GM23338 (cell line): ENCODE measurements around the gene CERS5. TPM values are rescaled to one million over a fixed set of nuclear protein-coding genes. Genes with fewer than 3 reads are reported as not detected.

Experiments
- ATAC-seq: fragments of 200-7000 bp; cut with Tn5 transposase; 3 replicates; pipeline ENCODE4 v1.9.1; 2020
- DNase-seq: peaks from one replicate; pipeline ENCODE4 v3.0.0-alpha.2; 2015; ENCODE audit warnings: low spot score
- H2AFZ ChIP-seq: fragments of 200-600 bp; sonication (generic); 2 replicates; pipeline ENCODE4 v1.8.0; 2016; ENCODE audit warnings: antibody characterized with exemption, mild to moderate bottlenecking, moderate library complexity
- H3F3A ChIP-seq: fragments of 200-600 bp; sonication (generic); replicated peaks from 2 replicates; pipeline ENCODE4 v1.8.0; 2017; ENCODE audit warnings: antibody characterized with exemption, mixed run types, low read depth
- H3K27ac ChIP-seq: fragments of 200-600 bp; sonication (generic); 2 replicates; pipeline ENCODE4 v1.6.1; 2016; ENCODE audit warnings: low read depth
- H3K27me3 ChIP-seq: fragments of 200-600 bp; sonication (generic); 2 replicates; pipeline ENCODE4 v1.8.0; 2016; ENCODE audit warnings: mild to moderate bottlenecking, mixed run types, moderate library complexity; ENCODE audit not compliant: insufficient read depth
- H3K36me3 ChIP-seq: fragments of 200-600 bp; sonication (generic); 2 replicates; pipeline ENCODE4 v1.8.0; 2016; ENCODE audit warnings: mild to moderate bottlenecking; ENCODE audit not compliant: insufficient read depth
- H3K4me1 ChIP-seq: fragments of 200-600 bp; sonication (generic); 2 replicates; pipeline ENCODE4 v1.8.0; 2016; ENCODE audit warnings: mild to moderate bottlenecking, moderate library complexity; ENCODE audit not compliant: insufficient read depth
- H3K4me2 ChIP-seq: fragments of 200-600 bp; sonication (generic); 2 replicates; pipeline ENCODE4 v1.7.1; 2017; ENCODE audit warnings: mixed run types
- H3K4me3 ChIP-seq: fragments of 200-600 bp; sonication (generic); 2 replicates; pipeline ENCODE4 v1.6.1; 2016; ENCODE audit warnings: mixed run types
- H3K79me2 ChIP-seq: fragments of 200-600 bp; sonication (generic); replicated peaks from 2 replicates; pipeline ENCODE4 v1.8.0; 2017; ENCODE audit warnings: mild to moderate bottlenecking; ENCODE audit not compliant: insufficient read depth
- H3K9me2 ChIP-seq: fragments of 200-600 bp; sonication (generic); 2 replicates; pipeline ENCODE4 v1.8.0; 2017; ENCODE audit not compliant: insufficient read depth
- H4K20me1 ChIP-seq: fragments of 200-600 bp; sonication (generic); replicated peaks from 2 replicates; pipeline ENCODE4 v1.8.0; 2017; ENCODE audit warnings: mild to moderate bottlenecking; ENCODE audit not compliant: insufficient read depth
- H3K27ac Mint-ChIP-seq: 2 replicates; pipeline ENCODE4 v1.8.0; 2020; ENCODE audit warnings: inconsistent platforms, mild to moderate bottlenecking, moderate library complexity, mixed read lengths
- H3K27me3 Mint-ChIP-seq: 3 replicates; pipeline ENCODE4 v1.8.0; 2022; ENCODE audit warnings: low read depth, mild to moderate bottlenecking, moderate library complexity, mixed read lengths, inconsistent platforms; ENCODE audit not compliant: insufficient read depth, poor library complexity
- H3K36me3 Mint-ChIP-seq: 3 replicates; pipeline ENCODE4 v1.8.0; 2021; ENCODE audit warnings: low read depth, mild to moderate bottlenecking, inconsistent platforms, moderate library complexity, mixed read lengths
- H3K4me1 Mint-ChIP-seq: 3 replicates; pipeline ENCODE4 v1.8.0; 2020; ENCODE audit warnings: mild to moderate bottlenecking, inconsistent platforms, mixed read lengths
- H3K4me3 Mint-ChIP-seq: 3 replicates; pipeline ENCODE4 v1.8.0; 2021; ENCODE audit warnings: moderate library complexity, mild to moderate bottlenecking, inconsistent platforms, mixed read lengths
- H3K9me3 Mint-ChIP-seq: 3 replicates; pipeline ENCODE4 v1.8.0; 2020; ENCODE audit warnings: moderate library complexity, mild to moderate bottlenecking, inconsistent platforms, mixed read lengths
- CREB1 ChIP-seq: fragments of 250-450 bp; sonication (Bioruptor Pico); IDR thresholded peaks from 2 replicates; pipeline ENCODE4 v1.5.0; 2020; ENCODE audit warnings: low read depth, mild to moderate bottlenecking, moderate library complexity
- CTCF ChIP-seq, 2 experiments: fragments of 200-600 bp in 1 of 2; sonication (generic) in 1 of 2; conservative IDR thresholded peaks; 2 replicates each; pipeline versions ENCODE4 v1.5.1 to v1.6.1; 2016 to 2017; ENCODE audit warnings: antibody characterized with exemption in 2 of 2, low read depth in 2 of 2, mild to moderate bottlenecking in 2 of 2, moderate library complexity in 1 of 2
- EZH2 ChIP-seq: fragments of 200-600 bp; sonication (generic); IDR thresholded peaks from one replicate; pipeline ENCODE4 v1.8.0; 2017; ENCODE audit warnings: antibody characterized with exemption, mild to moderate bottlenecking, low read depth; ENCODE audit not compliant: unreplicated experiment
- EZH2phosphoT487 ChIP-seq: fragments of 200-600 bp; sonication (generic); IDR thresholded peaks from one replicate; pipeline ENCODE4 v1.8.1; 2018; ENCODE audit warnings: antibody characterized with exemption; ENCODE audit not compliant: unreplicated experiment
- JUNB ChIP-seq: IDR thresholded peaks from one replicate; pipeline ENCODE4 v1.6.1; 2016; ENCODE audit warnings: antibody characterized with exemption; ENCODE audit not compliant: unreplicated experiment
- NANOG ChIP-seq: IDR thresholded peaks from 2 replicates; pipeline ENCODE4 v1.6.1; 2016; ENCODE audit warnings: antibody characterized with exemption, borderline replicate concordance
- POLR2AphosphoS5 ChIP-seq: IDR thresholded peaks from 2 replicates; pipeline ENCODE4 v1.6.1; 2016; ENCODE audit warnings: antibody characterized with exemption, low read depth
- REST ChIP-seq: IDR thresholded peaks from one replicate; pipeline ENCODE4 v1.6.1; 2018; ENCODE audit warnings: antibody characterized with exemption; ENCODE audit not compliant: unreplicated experiment
- STAT1 ChIP-seq: IDR thresholded peaks from one replicate; pipeline ENCODE4 v1.6.1; 2016; ENCODE audit warnings: antibody characterized with exemption; ENCODE audit not compliant: unreplicated experiment
- ZNF114 ChIP-seq: fragments of 250-450 bp; sonication (Bioruptor Pico); IDR thresholded peaks from 2 replicates; pipeline ENCODE4 v1.5.0; 2020; ENCODE audit warnings: mild to moderate bottlenecking, moderate library complexity
- ZNF331 ChIP-seq: fragments of 250-450 bp; sonication (Bioruptor Pico); IDR thresholded peaks from 2 replicates; pipeline ENCODE4 v1.5.0; 2020; ENCODE audit warnings: low read depth, mild to moderate bottlenecking, moderate library complexity
- ZNF462 ChIP-seq: fragments of 250-450 bp; sonication (Bioruptor Pico); IDR thresholded peaks from 2 replicates; pipeline ENCODE4 v1.5.0; 2020; ENCODE audit warnings: mild to moderate bottlenecking, moderate library complexity
- polyA plus RNA-seq: library from polyadenylated mRNA; unstranded; fragments of >200 nt; fragmentation: Nextera tagmentation; extraction: Ambion mirVana; gene quantifications from 2 replicates; pipeline ENCODE4 v1.2.1, GENCODE V29; 2016
- total RNA-seq: library from RNA; depleted of rRNA; stranded (reverse); fragments of >200 nt; shearing (Covaris generic); gene quantifications from 2 replicates; pipeline ENCODE4 v1.2.3, GENCODE V29; 2014
- TF ChIP-seq, protein P1 (sequence below): IDR thresholded peaks from 2 replicates; pipeline ENCODE4 v1.6.1; 2016; ENCODE audit warnings: antibody characterized with exemption

CERS5 gene
- total and polyA plus RNA-seq, 2 experiments from 2014 or later: 42.7 to 56.5 TPM

DNA sequence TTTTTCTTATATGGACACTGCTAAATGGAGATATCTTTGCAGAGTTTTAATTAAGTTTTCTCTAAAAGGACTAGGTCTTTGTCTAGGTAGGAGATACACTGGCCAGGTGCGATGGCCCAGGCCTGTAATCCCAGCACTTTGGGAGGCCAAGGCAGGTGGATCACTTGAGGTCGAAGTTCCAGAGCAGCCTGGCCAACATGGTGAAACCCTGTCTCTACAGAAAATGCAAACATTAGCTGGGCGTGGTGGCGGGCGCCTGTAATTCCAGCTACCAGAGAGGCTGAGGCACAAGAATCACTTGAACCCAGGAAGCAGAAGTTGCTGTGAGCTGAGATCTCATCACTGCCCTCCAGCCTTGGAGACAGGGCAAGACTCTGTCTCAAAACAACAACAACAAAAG is 17.1 kb upstream of the CERS5 start:
- no peaks in the 10 kb centered on the region for H3F3A ChIP-seq
- peaks cover 9% of the 10 kb centered on the region; the same call in 1 of the 2 replicates for H3K36me3 ChIP-seq
- Mint-ChIP-seq H3K4me1 (peaks cover 5% of the 10 kb centered on the region), H3K4me3 (no peak overlapping the region), H3K36me3 (peaks cover 17% of the 10 kb centered on the region), H3K27me3 (no peaks in the 10 kb centered on the region), H3K27ac (no peak overlapping the region), H3K9me3 (no peaks in the 10 kb centered on the region)
- ATAC-seq: no peak
- H3K4me2 ChIP-seq: no peak overlapping the region
- no peaks in the 10 kb centered on the region for H3K27me3 ChIP-seq
- H3K9me2 ChIP-seq: no peaks in the 10 kb centered on the region
- no peaks in the 10 kb centered on the region for H3K79me2 ChIP-seq
- no peak overlapping the region for H3K4me3 ChIP-seq
- DNase-seq: no peak
- TF ChIP-seq ZNF331 (no peak), REST (no peak), ZNF462 (CRISPR knock-in tag) (no peak), NANOG (no peak), CTCF (conservative IDR thresholded peaks at IDR 0.05; ENCODE audit: low read depth in 2 of 2) (no peak), ZNF114 (CRISPR knock-in tag) (no peak), POLR2AphosphoS5 (no peak), JUNB (no peak), EZH2phosphoT487 (no peak), CREB1 (CRISPR knock-in tag) (no peak), EZH2 (no peak), STAT1 (no peak)
- TF ChIP-seq, protein P1, sequence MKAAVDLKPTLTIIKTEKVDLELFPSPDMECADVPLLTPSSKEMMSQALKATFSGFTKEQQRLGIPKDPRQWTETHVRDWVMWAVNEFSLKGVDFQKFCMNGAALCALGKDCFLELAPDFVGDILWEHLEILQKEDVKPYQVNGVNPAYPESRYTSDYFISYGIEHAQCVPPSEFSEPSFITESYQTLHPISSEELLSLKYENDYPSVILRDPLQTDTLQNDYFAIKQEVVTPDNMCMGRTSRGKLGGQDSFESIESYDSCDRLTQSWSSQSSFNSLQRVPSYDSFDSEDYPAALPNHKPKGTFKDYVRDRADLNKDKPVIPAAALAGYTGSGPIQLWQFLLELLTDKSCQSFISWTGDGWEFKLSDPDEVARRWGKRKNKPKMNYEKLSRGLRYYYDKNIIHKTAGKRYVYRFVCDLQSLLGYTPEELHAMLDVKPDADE: no peak
- H3K4me1 ChIP-seq: no peaks in the 10 kb centered on the region
- H2AFZ ChIP-seq: no peak overlapping the region
- H3K27ac ChIP-seq: no peak overlapping the region
- H4K20me1 ChIP-seq: no peaks in the 10 kb centered on the region
